ENCODE results near the gene PROS1.

DNA sequence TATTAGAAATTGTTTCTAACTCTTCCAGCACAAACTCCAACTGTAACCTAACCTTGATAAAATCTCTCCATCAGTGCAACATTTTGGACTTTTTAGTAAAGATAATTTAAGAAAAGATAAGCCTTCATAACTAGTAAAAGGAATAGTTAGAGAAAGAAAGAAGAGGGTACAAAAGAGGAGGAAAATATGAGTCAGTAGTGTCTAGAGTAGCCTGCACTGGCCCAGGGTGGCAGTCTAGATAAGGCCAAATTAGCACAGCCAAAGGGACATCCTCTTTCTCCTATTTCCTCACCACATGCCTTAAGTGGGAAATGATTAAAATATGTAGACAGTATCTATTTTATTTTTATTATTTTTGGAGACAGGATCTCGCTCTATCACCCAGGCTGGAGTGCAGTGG, 3.7 kb downstream of the PROS1 start:
- no peak for TF ChIP-seq PATZ1 (CRISPR knock-in tag; IDR thresholded peaks at IDR 0.05; ENCODE audit: borderline replicate concordance)
- no peak for TF ChIP-seq ARNTL (CRISPR knock-in tag; IDR thresholded peaks at IDR 0.05; ENCODE audit: borderline replicate concordance, low read depth)
- TF ChIP-seq ZFP3 (CRISPR knock-in tag; IDR thresholded peaks at IDR 0.05), result no peak
- no peak for TF ChIP-seq BACH2 (CRISPR knock-in tag; IDR thresholded peaks at IDR 0.05; ENCODE audit: borderline replicate concordance)
- TF ChIP-seq ZNF565 (CRISPR knock-in tag; conservative IDR thresholded peaks at IDR 0.05; ENCODE audit: low read depth), result no peak
- no peak for TF ChIP-seq CREB5 (CRISPR knock-in tag; IDR thresholded peaks at IDR 0.05; ENCODE audit: low read depth)
- TF ChIP-seq OSR1 (CRISPR knock-in tag; IDR thresholded peaks at IDR 0.05), result no peak
- no peak for TF ChIP-seq ZNF8 (CRISPR knock-in tag; IDR thresholded peaks at IDR 0.05)
- no peak for TF ChIP-seq ZNF70 (CRISPR knock-in tag; IDR thresholded peaks at IDR 0.05)
- no peak for TF ChIP-seq RARB (CRISPR knock-in tag; IDR thresholded peaks at IDR 0.05)
- TF ChIP-seq, protein P1, sequence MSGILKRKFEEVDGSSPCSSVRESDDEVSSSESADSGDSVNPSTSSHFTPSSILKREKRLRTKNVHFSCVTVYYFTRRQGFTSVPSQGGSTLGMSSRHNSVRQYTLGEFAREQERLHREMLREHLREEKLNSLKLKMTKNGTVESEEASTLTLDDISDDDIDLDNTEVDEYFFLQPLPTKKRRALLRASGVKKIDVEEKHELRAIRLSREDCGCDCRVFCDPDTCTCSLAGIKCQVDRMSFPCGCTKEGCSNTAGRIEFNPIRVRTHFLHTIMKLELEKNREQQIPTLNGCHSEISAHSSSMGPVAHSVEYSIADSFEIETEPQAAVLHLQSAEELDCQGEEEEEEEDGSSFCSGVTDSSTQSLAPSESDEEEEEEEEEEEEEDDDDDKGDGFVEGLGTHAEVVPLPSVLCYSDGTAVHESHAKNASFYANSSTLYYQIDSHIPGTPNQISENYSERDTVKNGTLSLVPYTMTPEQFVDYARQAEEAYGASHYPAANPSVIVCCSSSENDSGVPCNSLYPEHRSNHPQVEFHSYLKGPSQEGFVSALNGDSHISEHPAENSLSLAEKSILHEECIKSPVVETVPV (CRISPR knock-in tag; IDR thresholded peaks at IDR 0.05), result no peak
- no peak for TF ChIP-seq TSHZ2 (CRISPR knock-in tag; IDR thresholded peaks at IDR 0.05)
- TF ChIP-seq ESRRG (CRISPR knock-in tag; IDR thresholded peaks at IDR 0.05), result no peak
